HG03354 (cell line): ENCODE results near the gene MAGEH1.
"Not testable (repeated sequence)": the region's sequence is repeated elsewhere in the genome, so short reads cannot be mapped to it uniquely, and the experiment has no call there.

Experiments used
- ATAC-seq: cut with Tn5 transposase; IDR thresholded peaks from one replicate; pipeline ENCODE4 v1.9.1; 2021; ENCODE audit warnings: mild to moderate bottlenecking; ENCODE audit not compliant: unreplicated experiment, poor library complexity, severe bottlenecking

MAGEH1 gene, protein sequence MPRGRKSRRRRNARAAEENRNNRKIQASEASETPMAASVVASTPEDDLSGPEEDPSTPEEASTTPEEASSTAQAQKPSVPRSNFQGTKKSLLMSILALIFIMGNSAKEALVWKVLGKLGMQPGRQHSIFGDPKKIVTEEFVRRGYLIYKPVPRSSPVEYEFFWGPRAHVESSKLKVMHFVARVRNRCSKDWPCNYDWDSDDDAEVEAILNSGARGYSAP

DNA sequence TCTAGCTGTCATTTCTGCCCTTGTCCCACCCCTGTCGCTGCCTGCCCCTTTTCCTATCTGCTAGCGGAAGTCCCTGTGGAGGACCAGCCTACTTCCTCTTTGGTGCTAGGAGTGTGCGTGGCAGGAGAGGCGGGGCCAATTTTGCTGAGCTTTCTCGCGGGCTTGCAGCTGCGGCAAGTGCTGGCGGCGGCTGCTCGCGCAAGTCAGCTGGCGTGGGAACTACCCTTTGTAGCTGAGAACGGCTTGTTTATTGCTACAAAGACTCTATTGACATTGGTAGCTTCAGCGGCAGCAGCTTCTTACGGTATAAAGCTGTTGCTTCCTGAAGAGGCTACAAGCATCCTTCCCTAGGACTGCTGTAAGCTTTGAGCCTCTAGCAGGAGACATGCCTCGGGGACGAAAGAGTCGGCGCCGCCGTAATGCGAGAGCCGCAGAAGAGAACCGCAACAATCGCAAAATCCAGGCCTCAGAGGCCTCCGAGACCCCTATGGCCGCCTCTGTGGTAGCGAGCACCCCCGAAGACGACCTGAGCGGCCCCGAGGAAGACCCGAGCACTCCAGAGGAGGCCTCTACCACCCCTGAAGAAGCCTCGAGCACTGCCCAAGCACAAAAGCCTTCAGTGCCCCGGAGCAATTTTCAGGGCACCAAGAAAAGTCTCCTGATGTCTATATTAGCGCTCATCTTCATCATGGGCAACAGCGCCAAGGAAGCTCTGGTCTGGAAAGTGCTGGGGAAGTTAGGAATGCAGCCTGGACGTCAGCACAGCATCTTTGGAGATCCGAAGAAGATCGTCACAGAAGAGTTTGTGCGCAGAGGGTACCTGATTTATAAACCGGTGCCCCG, at the start of gene MAGEH1:
Gene MAGEH1 (plus strand): TSS at position 138 of the 843 bp plus-strand sequence. CDS start 248 bp downstream, at position 386.
- ATAC-seq: peak; percentile 97

DNA sequence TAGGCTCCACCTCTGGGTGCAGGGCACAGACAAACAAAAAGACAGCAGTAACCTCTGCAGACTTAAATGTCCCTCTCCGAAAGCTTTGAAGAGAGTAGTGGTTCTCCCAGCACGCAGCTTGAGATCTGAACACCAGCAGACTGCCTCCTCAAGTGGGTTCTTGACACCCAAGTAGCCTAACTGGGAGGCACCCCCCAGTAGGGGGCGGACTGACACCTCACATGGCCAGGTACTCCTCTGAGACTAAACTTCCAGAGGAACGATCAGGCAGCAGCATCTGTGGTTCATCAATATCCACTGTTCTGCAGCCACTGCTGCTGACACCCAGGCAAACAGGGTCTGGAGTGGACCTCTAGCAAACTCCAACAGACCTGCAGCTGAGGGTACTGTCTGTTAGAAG, 24.8 kb upstream of the MAGEH1 start:
- not testable (repeated sequence) for ATAC-seq

DNA sequence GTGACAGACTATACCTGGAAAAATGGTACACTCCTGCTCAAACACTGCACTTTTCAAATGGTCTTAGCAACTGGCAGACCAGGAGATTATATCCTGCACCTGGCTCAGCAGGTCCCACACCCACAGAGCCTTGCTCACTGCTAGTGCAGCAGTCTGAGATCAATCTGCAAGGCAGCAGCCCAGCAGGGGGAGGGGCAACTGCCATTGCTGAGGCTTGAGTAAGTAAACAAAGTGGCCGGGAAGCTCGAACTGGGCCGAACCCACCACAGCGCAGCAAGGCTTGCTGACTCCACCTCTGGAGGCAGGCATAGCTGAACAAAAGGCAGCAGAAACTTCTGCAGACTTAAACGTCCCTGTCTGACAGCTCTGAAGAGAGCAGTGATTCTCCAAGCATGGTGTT, 8.5 kb upstream of the MAGEH1 start:
- ATAC-seq: not testable (repeated sequence)

DNA sequence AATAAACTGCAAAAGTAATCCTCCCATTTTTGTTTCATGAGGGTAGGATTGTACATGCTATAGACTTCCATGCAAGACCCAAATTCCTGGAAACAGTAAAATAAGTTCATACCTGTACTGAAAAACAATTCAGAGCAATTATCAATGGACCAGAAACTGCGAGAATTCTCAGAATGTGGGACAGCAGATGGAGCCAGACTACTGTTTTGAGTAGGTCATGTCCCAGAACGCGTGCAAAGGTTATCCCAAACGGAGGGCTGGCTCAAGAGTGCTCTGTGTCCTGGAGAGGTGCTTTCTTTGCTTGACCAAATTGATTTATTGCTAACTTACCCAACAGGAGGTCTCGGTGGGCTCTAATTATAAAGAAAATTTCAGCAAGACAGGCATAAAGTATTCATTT, 1.7 kb upstream of the MAGEH1 start:
- ATAC-seq: no peak

DNA sequence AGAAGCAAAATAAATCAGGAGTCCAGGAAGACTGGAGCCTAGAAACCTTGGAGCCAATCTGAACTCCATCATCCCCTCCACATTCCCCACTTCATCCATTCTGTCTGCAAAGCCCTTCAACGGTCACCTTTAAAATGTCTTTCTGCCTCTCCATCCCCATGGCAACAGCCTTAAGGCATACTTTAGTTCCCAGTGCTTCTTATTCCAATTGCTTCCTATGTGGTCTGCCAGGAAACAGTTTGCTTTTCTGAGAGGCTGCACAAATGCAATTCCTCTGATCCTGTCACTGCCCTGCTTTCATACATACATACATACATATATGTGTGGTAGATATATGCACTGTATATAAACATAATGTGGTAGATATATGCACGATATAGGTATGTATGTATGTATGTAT, 786 bp upstream of the MAGEH1 start:
- no peak for ATAC-seq

DNA sequence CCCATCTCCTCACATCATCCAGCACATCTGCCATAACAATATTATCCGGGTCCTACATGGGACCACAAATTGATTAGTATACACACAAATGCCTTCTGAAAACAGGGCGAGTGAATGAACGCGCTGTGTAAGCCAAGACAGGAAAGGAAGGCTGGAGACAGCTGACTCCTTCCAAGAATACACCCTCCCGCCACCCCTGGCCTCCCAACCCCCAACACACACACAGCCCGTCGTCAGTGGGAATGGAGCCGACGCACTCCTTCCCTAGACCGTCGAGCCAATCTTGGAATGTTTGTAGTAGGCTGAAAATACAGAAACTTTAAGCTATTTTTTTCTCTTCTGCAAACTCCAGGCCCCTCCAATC, 319 bp upstream of the MAGEH1 start:
- ATAC-seq: peak; percentile 5

DNA sequence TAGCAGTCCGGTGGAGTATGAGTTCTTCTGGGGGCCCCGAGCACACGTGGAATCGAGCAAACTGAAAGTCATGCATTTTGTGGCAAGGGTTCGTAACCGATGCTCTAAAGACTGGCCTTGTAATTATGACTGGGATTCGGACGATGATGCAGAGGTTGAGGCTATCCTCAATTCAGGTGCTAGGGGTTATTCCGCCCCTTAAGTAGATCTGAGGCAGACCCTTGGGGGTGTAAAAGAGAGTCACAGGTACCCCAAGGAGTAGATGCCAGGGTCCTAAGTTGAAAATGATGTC, 852 bp downstream of the MAGEH1 start:
- peak; percentile 7 for ATAC-seq

DNA sequence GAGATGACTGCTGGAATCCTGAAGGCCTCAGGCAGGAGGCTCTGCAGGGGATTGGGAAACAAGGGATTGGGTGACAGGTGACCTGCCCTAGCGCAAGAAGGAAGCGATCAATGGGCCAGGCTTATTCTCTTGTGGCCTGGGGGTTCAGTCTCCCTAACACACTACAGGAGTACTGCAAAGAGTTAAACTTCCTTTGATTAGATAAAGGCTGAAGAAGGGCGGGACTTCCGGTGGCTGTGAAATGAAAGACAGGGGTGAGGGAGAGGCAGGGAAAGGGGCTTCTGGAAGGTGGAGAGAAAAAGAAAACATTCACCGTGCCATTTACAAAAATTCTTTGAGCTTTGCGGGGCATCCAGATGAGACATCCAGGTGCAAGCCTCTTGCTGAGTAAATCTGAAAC, 3.8 kb downstream of the MAGEH1 start:
- ATAC-seq: not testable (repeated sequence)

DNA sequence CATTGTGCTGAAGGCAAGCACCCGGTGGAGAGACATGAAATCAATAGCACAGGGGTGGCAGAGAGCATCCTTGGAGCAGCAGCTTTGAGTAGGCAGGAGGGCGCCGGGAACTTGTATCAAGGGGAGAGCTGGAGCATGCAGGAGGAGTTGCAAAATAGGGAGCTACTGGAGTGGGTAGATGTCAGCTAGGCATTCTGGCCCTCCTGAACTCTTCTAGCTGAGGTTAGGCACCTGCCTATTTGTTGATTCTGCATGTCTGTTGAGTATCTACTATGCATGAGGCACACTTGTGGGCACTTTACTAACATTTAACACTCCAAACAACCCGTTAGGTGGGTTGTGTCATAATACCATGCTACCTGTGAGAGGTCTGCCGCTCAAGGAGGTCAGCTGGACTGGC, 7.5 kb downstream of the MAGEH1 start:
- ATAC-seq: not testable (repeated sequence)

DNA sequence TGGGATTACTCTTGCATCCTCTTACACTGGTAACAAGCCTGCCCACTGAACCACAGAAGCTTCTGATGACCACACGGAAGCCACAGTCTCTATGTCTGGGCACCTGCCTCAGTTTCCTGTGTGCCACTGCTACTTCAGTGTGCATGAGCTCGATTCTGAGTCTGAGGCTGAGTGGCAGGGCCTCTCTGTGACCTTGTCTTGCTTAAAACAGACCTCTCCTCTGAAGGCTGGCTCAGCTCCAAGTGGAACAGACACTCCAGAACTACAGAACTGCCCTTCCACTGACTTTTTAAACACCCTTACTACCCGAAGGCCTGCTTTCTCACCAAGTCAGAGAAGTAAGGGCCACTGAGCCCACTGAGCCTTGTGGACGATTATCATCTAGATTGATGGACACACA, 8.0 kb downstream of the MAGEH1 start:
- ATAC-seq: not testable (repeated sequence)

DNA sequence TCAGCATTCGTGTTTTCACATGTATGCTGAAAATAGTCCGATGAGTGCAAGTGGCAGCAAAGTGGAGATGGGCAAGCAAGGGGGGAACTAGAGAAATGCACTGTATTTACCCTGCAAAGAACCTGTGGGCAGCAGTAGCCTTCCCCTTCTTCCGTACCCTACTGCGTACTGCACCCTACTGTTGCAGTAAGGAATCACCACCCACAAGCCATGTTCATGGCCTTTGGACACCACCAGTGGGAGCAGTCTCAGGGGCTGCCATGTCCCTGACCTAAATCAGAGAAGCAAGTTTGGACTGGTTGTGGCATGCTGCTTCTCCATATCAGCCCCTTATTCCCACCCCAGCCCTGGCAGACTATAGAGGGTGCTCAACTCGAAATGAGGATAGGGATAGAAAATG, 12.1 kb downstream of the MAGEH1 start:
- not testable (repeated sequence) for ATAC-seq

DNA sequence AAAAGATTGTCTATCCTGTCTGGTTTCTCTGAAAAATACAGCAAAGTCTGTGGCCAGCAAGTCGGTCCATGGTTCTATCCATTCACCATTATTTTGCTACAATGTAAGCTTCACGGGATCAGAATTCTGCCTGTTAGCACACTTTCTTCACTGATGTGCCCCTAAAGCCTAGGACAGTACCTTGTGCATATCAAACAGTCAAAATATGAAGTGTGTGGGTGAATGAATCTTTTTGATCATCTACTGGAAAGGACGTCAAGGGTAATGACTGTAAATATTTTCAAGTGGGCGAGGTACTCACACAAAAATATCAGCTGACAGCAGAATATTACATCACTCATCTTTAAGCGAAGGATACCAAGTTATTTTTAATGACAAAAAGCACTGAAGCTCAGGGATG, 13.2 kb downstream of the MAGEH1 start:
- not testable (repeated sequence) for ATAC-seq

DNA sequence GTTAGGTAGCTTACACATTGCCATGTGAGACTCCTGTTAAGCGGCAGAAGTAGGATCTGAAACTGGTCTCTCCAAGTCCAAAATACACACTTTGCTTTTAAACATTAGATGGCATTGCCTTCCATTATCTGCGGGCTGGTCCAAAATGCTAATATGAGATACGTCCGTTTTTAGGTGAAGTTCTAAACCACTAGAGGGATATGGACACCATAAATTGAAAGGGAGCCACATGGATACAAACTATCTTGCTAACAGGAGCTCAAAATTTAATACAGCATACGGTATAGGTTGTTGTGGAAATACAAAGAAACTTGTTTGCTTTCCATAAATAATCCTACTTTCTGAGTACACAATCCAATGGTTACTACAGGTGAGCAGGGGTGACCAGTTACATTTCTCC, 13.9 kb downstream of the MAGEH1 start:
- ATAC-seq: not testable (repeated sequence)

DNA sequence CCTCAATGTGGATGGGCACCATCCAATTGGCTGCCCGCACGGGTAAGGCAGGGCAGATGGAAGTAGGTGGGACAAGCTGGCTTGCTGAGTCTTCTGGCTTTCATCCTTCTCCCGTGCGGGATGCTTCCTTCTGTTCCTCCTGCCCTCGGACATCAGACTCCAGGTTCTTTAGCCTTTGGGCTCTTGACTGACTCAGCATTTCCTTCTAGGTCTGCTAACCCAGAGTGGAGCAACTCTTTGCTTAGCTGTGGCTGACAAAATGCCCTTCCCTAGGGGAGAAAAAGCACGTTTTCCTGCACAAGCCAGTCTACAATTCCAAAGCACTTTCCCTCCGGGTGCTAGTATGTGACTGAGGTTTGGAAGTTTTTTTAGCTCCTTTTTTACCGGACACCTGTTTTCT, 28.0 kb downstream of the MAGEH1 start:
- ATAC-seq: not testable (repeated sequence)

DNA sequence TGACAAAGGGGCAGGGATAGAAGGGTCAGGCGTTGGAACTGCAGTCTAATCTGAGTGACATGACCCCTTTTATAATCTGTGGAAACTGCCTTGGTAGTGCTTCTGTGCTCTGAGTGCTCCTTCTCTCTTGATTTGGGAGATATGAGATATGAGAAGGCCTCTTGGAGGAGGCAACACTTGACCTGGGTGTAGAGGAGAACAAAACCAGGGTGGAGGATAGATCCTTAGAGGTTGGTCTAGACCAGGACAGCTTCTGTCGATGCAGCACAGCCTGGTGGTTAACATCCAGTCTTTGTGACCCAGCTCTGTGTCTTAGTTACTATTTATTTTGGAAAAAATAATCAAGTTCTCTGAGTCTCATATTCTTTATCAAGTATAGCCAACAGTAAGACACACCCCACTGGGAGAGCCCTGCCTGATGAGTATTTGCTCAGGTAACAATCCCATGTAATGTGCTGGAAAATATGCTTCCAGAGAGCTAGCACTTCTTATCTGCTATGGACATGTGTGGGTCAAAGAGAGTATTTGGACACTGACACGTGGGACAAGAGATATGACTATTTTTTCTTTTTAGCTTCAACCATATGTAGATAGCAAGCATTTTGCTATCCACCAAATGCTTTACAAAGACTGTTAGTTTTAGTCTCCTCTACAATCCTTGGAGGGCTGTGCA, 28.6 kb downstream of the MAGEH1 start:
- ATAC-seq: no peak

DNA sequence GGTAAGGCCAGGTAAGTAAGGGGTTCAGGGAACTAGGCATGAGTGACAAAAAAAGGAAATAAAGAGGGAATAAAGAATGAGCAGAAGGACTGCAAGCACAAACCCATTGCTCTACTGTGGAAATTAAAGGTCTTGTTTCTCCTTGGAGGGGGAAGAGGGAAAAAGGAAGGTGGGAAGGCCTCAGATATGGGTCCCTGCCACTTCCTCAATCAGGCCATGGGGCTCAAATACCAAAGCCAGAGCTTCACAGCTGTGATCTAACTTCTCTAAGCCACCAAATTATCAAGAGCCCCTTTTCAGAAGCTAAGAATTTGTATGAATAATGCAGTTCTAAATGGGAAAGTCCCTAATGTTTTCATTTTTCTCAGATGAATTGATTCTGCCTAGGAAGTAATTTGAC, 33.0 kb downstream of the MAGEH1 start:
- no peak for ATAC-seq

DNA sequence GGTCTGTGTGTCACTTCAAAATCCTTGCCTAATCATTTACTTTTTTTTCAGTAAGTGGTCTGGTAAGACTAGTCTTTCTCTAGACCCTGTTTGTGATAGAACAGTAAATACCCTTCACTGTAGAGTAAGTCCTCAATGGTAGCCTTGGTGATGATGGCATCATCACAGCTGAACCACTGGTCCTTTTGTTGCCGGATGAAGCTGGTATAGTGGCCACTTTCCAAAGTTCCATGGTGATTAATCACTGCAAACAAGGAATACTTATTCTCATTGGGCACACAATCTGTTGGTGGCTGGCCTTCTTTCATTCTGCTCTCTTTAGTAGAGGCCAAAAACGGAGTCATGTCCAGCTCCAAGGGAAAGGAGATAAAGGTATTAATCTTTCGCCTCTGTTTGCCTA, 34.8 kb downstream of the MAGEH1 start:
- ATAC-seq: no peak

DNA sequence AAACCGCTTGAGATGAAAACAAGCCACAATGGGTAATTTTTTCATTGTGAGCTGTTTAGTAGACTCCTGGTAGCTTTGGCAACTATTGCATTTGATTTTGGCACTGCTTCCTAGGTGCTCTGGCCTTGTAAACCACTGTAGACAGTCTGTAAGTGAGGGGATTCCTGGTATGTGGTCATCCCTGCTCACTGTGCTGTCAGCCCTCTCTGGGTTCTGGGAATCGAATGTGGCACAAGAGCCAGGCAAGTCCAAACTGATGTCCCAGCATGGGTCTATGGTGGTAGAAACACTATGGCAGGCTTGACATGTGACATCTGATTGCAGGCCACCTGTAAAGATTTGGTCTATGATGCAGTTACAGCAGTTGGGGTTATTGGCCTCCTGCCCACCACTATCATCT, 35.2 kb downstream of the MAGEH1 start:
- no peak for ATAC-seq

DNA sequence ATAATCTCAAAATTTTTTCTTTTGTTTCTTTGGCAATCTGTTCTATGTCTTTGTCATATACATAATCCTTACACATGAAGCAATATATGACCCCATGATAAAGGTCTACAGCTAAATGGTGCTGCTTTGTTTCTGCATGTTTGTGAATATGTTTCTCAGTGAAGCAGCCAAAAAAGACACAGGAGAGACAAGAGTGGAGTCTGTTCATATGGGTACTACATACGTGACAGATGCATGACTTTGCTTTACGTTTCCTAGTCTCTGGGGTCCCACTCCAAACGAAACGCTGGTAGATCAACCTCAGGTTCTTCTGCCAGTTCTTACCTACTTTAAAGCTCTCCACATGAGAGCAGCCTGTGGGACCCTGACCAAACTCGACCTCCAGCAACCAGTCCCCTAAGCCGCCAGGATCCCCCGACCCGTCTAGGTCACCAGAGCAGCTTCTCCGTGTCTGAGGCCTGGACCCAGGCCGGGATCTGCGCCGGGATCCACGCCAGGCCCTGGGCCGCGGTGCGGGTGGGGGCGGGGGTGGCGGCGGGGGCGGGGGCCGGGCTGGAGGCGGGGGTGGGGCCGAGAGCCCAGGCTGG, 36.2 kb downstream of the MAGEH1 start:
- peak; percentile 17 for ATAC-seq

DNA sequence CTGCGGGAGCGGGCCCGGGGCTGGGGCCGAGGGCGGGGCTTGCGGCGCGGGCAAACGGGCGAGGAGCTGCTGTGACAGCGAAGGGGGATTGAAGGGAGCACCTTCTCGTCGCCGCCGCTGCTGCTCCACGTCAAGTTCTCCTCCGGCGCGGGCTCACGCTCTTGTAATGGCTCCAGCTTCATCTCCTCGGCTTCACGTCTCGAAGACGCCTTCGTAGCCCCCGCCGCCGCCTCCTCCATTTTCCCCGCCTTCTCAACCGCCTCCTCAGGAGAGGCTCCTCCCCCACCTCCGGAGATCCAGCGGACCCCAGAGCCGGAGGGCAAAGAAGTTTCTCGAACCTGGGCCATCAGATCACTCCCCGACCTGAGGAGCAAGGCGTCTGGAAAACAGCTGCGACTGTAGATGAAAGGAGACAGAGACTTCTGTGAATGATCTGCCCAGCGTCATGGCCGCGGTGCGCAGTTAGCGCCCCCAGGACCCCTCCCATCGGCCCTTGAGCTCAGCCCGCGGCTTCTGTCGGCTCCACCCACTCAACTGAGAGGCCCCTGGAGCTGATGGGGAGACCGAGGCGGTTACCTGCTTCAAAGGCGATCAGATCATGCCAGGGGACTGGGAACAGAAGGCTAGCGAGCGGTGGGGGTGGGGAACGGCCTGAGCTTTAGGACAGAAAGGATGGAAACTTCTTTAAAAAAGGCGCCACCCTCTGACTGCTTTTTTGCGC, 36.8 kb downstream of the MAGEH1 start:
- peak; percentile 64 for ATAC-seq
